GM15510 (cell line): ENCODE data around the gene CACNB1.

Experiments
- POLR2A ChIP-seq: IDR thresholded peaks from 3 replicates; pipeline ENCODE4 v1.6.1; 2011; ENCODE audit warnings: borderline replicate concordance; ENCODE audit not compliant: insufficient read length; ENCODE audit errors: extremely low read depth

Gene CACNB1

GRCh38 chr17:39143552-39144093 is 53.8 kb downstream of the CACNB1 start:
- TF ChIP-seq POLR2A = no peak

- TF ChIP-seq POLR2A = no peak
These were observed 55.4 kb downstream of the CACNB1 start for GRCh38 chr17:39141915-39142664.

GRCh38 chr17:39141294-39141693 is 56.2 kb downstream of the CACNB1 start:
- no peak for TF ChIP-seq POLR2A

- TF ChIP-seq POLR2A = no peak
These were observed 57.9 kb downstream of the CACNB1 start for GRCh38 chr17:39139561-39139960.

GRCh38 chr17:39139161-39139511 is 58.3 kb downstream of the CACNB1 start:
- no peak for TF ChIP-seq POLR2A

GRCh38 chr17:39138431-39139160 is 58.9 kb downstream of the CACNB1 start:
- no peak for TF ChIP-seq POLR2A

GRCh38 chr17:39134878-39135277 is 62.6 kb downstream of the CACNB1 start:
- no peak for TF ChIP-seq POLR2A

GRCh38 chr17:39132192-39132610 is 65.3 kb downstream of the CACNB1 start:
- no peak for TF ChIP-seq POLR2A

- no peak for TF ChIP-seq POLR2A
These were observed 65.9 kb downstream of the CACNB1 start for GRCh38 chr17:39131616-39132015.

GRCh38 chr17:39130205-39130604 is 67.3 kb downstream of the CACNB1 start:
- TF ChIP-seq POLR2A = no peak

GRCh38 chr17:39126436-39126835 is 71.0 kb downstream of the CACNB1 start:
- TF ChIP-seq POLR2A = no peak

GRCh38 chr17:39125143-39125875 is 72.2 kb downstream of the CACNB1 start:
- TF ChIP-seq POLR2A = no peak

GRCh38 chr17:39123627-39124026 is 73.8 kb downstream of the CACNB1 start:
- TF ChIP-seq POLR2A = no peak
